ENCODE data around the gene NCOA1.
"Not testable (repeated sequence)": the region's sequence is repeated elsewhere in the genome, so short reads cannot be mapped to it uniquely, and the experiment has no call there.

Gene NCOA1

DNA sequence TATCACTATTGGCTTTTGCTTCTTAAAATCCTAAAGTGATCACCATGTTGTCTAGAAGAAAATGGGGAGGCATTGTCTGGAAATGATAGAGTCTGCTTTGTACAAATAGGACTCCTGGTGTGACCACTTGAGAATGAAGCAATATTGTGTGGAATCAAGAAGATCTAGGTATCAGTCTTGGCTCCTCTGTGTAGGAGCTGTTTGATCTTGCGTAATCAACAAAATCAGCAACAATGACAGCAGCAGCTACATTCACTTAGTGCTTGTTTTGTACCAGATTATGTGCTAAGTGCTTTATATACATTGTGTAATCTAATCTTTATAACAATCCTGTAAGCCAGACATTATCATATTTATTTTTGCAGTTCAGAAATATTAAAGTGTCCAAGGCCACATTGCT is 17.8 kb downstream of the NCOA1 start:
- no peak for DNase-seq

DNA sequence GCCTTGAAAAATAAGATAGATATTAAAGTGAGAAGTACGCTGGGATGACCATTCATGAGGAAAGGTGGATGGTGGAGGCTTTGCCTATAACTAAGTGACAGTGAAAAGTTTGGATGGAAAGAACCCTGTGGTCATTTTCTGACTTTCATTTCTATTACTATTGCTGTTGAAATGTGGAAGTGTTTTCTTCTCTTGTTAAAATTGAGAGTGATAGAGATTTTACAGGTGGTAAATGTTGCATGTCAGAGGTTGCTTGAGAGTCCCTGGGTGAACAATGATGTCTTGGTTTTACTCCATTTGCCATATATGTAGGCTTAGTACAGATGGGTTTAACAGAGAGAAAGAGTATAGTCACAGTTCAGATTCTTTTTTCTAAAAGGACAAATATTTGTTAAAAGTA is 18.4 kb downstream of the NCOA1 start:
- DNase-seq = no peak

DNA sequence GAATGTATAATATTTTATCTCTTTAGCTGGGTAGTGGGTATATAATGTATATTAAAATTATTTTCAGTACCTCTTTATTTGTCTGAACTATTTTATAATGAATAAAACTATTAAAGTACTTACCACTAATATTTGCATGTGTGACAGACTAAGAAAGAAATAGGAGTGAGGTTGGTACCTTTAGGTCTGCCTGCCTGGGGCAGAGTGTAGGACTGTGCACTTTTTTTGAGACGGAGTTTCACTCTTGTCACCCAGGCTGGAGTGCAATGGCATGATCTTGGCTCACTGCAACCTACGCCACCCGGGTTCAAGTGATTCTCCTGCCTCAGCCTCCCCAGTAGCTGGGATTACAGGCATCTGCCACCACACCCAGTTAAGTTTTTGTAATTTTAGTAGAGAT is 18.8 kb downstream of the NCOA1 start:
- no peak for DNase-seq

DNA sequence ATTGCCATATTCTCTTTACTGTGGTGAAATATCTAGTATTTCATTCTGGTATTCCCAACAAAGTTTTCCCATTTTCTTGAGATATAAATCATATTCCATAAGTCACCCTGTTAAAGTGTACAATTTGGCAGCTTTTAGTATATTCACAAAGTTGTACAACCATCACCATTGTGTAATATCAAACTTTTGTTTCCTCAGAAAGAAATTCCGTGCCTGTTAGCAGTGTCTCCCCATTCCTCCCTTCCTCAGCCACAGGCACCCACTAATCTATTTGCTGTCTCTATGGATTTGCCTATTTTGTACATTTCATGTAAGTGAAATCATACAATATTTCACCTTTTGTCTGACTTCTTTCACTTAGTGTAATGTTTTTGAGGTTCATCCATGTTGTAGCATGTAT is 19.7 kb downstream of the NCOA1 start:
- no peak for DNase-seq

DNA sequence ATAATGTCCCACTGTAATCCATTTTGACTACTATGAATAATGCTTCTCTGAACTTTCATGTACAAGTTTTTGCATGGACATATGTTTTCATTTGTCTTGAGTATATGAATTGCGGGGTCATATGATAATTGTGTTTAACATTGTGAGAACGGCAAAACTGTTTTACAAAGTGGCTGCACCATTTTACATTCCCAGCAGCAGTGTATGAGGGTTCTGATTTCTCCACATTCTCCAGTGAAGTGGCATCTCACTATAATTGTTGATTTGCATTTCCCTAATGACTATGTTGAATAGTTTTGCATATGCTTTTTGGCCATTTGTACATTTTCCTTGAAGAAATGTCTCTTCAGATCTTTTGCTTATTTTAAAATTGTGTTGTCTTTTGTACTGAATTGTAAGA is 20.1 kb downstream of the NCOA1 start:
- DNase-seq = no peak

DNA sequence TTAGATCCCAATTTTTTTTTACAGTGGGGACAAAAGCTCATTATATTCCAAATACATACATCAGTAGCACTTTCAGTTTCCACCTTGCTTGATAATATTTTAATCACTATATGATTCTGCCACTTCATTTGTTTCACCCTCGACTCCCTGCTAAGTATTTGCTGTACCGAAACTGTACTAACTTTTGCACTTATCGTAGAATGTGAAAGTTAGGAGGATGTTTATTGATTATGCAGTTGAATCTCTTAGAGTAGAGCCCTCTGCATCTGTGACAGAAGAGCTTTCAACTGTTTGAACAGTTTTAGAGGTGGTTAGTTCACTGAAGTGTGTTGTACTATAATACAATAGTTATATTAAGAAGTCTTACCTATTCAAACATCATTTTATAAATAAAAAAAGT is 20.8 kb downstream of the NCOA1 start:
- DNase-seq = peak in 1 of 5 donors; percentile 37

DNA sequence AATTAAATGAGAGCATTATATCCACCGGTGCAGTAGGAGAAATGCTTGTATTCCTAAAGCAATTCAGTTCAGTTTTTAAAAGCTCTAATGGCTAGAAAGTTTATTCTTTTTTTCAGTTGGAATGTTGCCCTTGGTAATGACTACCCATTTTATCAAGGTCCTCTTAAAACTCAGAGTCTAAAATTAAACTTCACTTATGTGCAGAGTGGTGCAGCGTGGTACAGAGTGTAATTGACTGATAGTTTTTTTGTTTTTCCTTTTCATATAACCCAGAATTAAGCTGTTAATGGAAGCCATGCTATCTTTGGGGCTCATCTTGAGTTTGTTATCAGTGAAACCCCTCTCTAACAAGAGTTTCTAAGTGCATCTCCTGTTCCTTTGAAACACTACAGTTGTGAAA is 21.4 kb downstream of the NCOA1 start:
- no peak for DNase-seq

DNA sequence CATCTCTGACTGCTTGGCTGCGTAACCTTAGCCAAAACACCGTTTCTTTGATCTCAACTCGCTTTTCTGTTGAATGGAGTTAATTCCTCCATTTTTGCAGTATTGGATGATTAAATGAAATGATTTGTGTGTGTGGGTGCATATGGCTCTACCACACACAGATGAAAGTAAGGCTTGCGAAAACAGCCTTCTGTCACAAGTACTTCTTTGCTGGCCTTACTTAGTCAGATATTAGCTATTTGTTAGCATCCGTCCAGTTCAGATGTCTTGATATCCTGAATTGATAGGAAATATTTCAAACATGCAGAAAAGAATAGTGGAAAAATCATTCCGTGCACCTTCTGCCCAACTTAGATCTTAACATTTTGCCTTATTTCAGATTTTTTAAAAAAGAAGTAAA is 21.8 kb downstream of the NCOA1 start:
- no peak for DNase-seq

DNA sequence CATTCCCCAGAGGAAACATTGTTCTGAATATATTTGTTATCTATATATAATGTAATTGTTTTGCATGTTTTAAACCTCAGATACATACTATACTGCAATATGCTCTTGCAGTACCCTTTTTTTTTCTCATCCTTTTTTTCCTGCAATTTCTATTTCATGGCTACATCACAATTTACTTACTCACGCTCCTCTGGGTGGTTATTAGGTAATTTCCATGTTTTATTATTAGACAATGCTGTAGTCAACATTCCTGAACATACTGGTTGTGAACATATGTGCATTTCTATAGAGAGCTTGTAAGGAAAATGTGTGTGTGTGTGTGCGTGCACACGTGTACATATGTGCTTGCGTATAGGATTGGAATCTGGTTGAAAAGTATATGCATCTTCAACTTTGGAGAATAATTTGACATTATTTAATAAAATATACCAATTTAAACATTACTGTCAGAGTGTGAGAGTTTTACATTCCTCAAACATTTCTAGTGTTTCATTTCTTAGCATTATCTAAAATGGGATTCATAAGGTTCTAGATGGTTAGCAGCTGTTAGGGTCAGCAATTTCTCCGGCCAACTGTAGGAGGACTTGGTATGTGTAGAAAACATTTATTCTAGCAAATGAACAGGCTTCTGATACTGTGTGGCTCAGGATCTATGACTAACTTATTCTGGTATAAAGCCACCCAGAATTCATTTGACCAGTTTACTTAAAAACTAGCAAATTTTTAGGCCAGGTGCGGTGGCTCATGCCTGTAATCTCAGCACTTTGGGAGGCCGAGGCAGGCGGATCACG is 22.4 kb downstream of the NCOA1 start:
- no peak for DNase-seq

DNA sequence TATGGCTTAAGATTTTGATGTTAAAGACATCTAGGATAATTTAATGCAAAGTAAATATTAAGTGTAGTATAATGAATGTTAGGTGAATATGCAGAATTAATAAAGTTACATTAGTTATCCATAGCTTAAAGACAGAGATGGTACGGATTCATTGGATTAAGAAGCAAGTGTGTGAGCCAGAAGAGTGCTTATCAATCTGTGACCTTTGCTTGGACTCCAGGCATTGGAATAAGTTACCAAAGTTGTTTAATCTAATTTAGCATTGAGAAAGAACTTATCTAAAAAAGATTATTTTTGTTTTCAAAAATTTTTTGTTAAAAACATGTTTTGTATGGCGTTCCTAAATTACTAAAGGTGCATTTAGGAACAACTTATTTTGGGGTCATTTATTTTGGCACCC is 23.8 kb downstream of the NCOA1 start:
- no peak for DNase-seq

DNA sequence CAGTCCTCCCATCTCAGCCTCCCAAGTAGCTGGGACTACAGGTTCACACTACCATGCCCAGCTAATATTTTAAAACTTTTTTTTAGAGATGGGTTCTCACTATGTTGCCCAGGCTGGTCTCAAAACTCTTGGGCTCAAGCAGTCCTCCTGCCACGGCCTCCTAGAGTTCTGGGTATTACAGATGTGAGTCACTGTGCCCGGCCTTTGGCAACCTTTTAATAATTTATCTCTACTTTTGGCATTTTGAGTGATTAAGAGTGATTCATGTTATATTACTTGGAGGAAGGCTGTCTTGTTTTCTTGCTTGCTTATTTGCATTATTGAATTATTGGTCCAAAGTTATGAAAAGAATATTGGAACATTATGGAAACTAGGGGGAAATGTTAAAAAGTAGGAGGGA is 24.3 kb downstream of the NCOA1 start:
- no peak for DNase-seq

DNA sequence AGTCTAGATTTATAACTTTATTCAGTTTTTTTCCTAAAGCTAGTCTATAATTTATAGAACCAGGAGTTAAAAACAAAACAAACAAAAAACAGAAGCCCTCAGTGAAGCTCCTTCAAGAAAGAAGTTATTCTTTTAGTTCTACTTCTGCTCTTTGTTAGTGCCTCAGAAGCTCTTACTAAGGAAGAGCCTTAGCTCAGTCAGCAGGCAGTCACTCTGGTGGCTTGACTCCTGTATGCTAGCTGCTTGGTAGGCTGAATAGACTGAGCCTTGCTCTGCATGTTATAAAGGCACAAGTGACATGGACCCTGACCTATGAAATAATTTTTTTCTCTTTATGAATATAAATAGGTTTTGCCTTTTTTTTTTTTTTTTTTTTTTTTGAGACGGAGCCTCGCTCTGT is 24.8 kb downstream of the NCOA1 start:
- DNase-seq = no peak

DNA sequence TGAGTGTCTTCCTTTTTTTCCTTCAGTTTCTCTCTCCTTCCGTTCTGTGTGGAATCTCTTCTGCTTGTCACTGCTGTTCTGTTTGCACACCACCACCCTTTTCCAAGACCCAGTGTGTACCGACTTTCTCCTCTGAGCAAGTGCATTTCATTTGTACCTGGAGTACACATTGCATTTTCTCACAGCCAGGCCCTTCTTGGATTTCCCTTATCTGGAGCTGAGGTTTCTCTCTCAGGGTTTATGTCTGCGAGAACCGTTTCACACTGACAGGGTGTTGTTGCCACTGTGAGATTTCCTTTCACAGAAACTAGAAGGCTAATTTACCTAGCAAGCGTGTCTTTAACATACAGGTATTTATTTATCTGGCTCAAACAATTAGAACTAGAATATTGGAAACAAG is 26.2 kb downstream of the NCOA1 start:
- no peak for DNase-seq

DNA sequence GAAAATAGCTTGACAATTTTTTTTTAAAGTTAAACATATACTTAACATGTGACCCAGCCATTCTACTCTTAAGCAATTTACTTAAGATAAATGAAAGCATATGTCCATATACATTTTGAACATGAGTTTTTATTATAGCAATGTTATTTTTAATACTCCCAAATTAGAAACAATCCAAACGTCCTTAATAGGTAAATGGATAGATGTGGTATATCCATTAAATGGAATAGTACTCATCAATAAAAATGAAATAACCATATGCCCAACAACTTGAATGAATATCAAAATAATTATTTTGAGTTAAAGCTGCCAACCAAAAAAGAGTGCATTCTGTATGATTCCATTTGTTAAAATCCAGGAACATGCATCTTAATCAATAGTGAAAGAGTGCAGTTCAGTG is 29.1 kb downstream of the NCOA1 start:
- no peak for DNase-seq

DNA sequence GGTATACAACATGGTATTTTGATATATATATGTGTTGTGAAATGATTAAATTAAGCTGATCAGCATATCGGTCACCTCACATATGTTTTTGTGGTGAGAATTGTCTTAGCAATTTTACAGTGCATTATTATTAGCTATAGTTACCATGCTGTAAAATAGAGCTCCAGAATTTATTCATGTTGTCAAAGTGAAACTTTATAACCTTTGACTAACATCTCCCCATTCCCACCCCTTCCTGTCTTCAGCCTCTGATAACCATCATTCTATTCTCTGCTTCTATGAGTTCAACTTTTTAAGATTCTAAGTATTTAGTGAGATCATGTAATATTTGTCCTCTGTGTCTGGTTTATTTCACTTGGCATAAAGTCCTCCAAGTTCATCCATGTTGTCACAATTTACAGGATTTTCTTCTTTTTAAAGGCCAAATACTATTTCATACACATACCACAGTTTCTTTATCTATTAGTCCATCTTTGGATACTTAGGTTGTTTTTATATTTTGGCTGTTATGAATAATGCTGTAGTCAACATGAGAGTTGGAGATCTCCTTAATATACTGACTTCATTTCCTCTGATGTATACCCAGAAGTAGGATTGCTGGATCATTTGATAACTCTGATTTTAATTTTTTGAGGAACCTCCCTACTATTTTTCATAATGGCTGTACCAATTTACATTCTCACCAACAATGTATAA is 30.3 kb downstream of the NCOA1 start:
- DNase-seq = peak in 1 of 5 donors; percentile 32

DNA sequence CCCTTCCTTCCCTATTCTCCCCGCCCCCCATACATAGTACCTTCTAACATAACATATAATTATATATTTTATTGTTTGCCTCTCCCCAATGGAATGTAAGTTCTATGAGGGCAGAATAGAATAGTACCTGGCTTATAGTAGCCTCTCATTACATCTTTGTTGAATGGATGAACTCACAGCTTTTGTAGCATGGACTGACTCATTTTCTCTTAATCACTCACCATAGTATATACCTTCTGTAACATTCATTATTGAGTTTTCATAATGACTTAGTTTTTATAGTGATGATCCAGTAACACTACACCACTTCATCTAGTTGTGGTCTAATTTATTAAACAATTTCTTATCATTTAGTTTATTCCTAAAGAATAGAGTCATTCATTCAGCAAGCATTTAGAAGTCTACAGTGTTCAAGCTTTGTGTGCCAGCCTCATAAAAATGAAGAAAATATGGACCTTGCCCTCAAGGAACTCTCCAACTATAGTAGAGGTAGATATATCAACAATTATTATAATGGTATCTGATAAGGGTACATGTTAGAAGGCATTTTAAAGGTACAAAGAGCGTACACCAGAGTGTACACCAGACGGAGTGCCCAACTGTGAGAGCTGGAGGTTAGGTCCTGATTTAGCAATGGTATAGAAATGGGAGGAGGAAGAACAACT is 31.1 kb downstream of the NCOA1 start:
- peak in 1 of 5 donors; percentile 44 for DNase-seq

DNA sequence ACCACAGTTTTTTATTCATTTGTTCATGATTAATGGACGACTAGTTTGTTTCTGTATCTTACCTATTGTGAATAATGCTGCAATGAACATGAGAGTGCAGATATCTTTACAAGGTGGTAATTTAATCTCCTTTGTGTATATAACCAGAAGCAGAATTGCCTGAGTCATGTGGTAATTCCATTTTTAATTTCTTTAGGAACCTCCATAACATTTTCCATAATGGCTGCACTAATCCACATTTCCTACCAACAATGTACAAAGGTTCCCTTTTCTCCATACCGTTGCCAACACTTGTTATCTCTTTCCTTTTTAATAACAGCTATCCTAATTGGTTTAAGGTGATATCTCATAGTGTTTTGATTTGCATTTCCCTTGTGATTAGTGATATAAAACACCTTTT is 36.5 kb downstream of the NCOA1 start:
- no peak for DNase-seq

DNA sequence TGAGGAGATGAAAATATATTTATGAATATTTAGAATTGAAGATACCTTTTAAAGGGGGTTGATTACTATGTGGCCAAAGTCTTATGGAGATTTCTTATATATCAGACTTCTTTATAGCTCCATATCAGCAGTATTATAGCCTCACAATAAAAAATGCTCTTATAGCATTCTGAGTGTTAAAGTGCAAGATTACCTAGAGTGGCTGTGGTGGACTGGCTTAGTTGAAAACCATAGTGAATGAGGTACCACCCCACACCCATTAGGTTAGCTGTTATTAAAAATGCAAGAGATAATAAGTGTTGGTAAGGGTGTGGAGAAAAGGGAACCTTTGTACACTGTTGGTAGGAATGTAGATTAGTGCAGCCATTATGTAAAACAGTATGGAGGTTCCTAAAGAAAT is 39.7 kb downstream of the NCOA1 start:
- no peak for DNase-seq

DNA sequence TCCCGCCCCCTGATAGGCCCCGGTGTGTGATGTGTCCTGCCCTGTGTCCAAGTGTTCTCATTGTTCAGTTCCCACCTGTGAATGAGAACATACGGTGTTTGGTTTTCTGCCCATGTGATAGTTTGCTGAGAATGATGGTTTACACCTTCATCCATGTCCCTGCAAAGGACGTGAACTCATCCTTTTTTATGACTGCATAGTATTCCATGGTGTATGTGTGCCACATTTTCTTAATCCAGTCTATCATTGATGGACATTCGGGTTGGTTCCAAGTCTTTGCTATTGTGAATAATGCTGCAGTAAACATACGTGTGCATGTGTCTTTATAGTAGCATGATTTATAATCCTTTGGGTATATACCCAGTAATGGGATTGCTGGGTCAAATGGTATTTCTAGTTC is 40.6 kb downstream of the NCOA1 start:
- not testable (repeated sequence) for DNase-seq

DNA sequence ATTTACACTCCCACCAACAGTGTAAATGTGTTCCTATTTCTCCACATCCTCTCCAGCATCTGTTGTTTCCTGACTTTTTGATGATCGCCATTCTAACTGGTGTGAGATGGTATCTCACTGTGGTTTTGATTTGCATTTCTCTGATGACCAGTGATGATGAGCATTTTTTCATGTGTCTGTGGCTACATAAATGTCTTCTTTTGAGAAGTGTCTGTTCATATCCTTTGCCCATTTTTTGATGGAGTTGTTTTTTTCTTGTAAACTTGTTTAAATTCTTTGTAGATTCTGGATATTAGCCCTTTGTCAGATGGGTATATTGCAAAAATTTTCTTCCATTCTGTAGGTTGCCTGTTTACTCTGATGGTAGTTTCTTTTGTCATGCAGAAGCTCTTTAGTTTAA is 41.0 kb downstream of the NCOA1 start:
- not testable (repeated sequence) for DNase-seq

DNA sequence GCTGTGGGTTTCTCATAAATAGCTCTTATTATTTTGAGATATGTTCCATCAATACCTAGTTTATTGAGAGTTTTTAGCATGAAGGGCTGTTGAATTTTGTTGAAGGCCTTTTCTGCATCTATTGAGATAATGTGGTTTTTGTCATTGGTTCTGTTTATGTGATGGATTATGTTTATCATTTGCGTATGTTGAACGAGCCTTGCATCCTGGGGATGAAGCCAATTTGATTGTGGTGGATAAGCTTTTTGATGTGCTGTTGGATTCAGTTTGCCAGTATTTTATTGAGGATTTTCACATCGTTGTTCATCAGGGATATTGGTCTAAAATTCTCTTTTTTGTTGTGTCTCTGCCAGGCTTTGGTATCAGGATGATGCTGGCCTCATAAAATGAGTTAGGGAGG is 42.5 kb downstream of the NCOA1 start:
- DNase-seq = not testable (repeated sequence)

DNA sequence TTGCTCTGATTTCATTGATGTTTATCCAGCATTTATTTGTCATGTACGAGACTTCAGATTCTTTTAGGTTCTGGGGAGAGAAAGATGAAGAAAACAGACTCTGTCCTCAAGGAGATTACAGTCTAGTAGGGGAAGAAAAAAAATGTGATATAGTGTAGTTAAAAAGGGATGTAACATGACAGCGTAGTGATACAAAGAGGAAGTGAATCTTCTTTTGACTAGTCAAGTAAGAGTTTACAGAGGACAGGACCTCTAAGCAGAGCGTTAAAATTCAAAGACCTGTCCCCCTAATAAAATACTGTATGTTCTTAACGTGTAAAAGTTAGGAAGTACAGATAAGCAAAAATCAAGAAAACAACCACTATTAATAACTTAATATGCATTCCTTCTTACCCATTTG is 47.7 kb downstream of the NCOA1 start:
- DNase-seq = no peak

DNA sequence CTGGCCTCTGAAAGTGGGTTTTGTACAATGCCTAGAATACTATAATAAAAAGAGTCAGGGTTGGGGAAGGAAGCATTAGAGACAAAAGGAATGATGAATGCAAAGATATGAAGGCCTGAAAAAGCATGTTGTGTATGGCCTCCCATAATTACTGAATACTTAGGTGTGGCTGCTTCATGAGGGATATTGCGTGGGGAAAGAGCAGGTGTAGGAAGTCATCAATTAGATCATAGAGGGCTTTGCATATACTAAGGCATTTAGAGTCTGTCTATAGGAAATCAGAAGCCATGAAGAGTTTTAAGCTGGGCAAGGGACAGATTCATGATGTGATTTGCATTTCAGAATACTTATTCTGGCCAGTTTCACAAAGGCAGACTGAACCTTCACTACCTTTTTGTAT is 48.2 kb downstream of the NCOA1 start:
- DNase-seq = no peak

DNA sequence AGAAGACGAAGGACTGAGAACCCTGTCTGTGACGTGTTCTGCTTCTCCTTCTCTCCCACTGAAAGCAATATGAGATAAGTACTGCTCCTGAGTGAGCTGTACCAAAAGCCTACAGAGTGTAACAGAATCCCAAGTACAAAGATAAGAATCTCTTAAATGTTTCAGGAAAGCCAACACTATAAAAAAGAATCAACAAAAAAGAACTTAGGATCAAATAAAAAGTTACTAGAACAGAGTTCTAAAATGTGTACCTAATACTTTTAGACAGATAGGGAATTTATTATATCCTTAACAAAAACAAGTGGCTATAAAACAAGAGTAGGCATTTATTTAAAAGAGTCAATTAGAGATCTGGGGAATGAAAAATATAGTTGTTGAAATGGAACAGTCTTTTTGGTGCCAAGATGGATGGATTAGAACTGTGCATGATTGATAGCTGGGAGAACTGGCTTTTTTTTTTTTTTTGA is 49.0 kb downstream of the NCOA1 start:
- DNase-seq = no peak
